PFSK-1 (cell line): ENCODE measurements around the gene CEL.

ENCODE experiments used
- FOXP2 ChIP-seq: optimal IDR thresholded peaks from 2 replicates; pipeline ENCODE3; 2011; ENCODE audit warnings: borderline replicate concordance, control low read depth, inconsistent platforms; ENCODE audit not compliant: insufficient read depth; ENCODE audit errors: extremely low read length, extremely low read depth
- POLR2AphosphoS5 ChIP-seq: IDR thresholded peaks from 2 replicates; pipeline ENCODE4 v1.6.1; 2012; ENCODE audit warnings: low read depth, mild to moderate bottlenecking, control low read depth, low read length, moderate library complexity
- REST ChIP-seq, 2 experiments: IDR thresholded peaks; 2 replicates each; pipeline versions ENCODE4 v1.6.1 to v1.8.0; 2011 to 2012; ENCODE audit warnings: low read depth in 2 of 2, low read length in 2 of 2, control low read depth in 1 of 2, inconsistent platforms in 1 of 2, mild to moderate bottlenecking in 1 of 2, moderate library complexity in 1 of 2; ENCODE audit not compliant: insufficient read depth in 1 of 2
- SIN3A ChIP-seq: IDR thresholded peaks from 2 replicates; pipeline ENCODE4 v1.6.1; 2012; ENCODE audit warnings: mild to moderate bottlenecking, low read length, moderate library complexity, borderline replicate concordance; ENCODE audit not compliant: insufficient read depth
- TAF1 ChIP-seq: IDR thresholded peaks from 2 replicates; pipeline ENCODE4 v1.6.1; 2012; ENCODE audit warnings: low read length, control low read depth, borderline replicate concordance; ENCODE audit not compliant: insufficient read depth

GRCh38 chr9:133032171-133032570 is 29.6 kb upstream of the CEL start:
- no peak for TF ChIP-seq POLR2AphosphoS5
- TF ChIP-seq SIN3A: no peak
- TF ChIP-seq REST (IDR thresholded peaks at IDR 0.05; ENCODE audit: insufficient read depth in 1 of 2, low read depth in 2 of 2, low read length in 2 of 2): no peak
- no peak for TF ChIP-seq TAF1
- no peak for TF ChIP-seq FOXP2
